NCI-H510A treated with DMSO at 0.1 percent for 48 hours (cell line): Measurements from ENCODE around the gene P3H3.
"Not testable (repeated sequence)": the region's sequence is repeated elsewhere in the genome, so short reads cannot be mapped to it uniquely, and the experiment has no call there.

Experiments
- DNase-seq: peaks from one replicate; lab custom pipeline; 2025; lab: John Stamatoyannopoulos, UW

Gene P3H3

DNA sequence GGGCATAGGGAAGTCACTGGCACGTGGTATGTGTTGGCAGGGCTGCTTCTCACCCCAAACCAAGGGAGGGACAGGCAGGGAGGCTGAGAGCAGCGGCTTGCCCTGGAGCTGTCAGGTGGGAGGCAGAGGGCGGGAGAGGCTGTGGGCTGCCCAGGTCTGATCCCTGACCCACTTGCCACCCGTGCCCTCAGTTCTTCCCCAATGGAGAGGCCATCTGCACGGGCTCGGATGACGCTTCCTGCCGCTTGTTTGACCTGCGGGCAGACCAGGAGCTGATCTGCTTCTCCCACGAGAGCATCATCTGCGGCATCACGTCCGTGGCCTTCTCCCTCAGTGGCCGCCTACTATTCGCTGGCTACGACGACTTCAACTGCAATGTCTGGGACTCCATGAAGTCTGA lies 17.2 kb downstream of the P3H3 start:
- DNase-seq, result no peak

DNA sequence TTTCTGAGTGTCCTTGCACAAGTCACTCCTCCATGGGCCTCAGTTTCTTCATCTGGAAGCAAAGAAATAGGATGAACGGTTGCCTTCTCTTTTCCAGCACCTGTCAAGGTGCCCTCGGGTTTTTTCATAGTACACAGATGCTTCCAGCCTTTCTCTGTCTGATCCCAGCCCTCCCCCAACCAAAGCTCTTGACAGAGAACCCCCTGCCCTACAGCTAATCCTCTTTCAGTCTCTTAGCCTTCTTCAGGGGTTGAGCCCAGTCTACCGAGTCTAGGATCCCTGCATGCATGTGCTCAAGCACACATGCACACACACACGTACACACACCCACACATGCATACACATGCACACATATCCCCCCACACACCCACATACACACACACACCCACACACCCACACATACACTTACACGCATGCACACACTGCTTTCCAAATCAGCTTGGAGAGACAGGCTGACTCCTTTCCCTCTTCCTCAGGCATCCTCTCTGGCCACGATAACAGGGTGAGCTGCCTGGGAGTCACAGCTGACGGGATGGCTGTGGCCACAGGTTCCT lies 18.2 kb downstream of the P3H3 start:
- no peak for DNase-seq

DNA sequence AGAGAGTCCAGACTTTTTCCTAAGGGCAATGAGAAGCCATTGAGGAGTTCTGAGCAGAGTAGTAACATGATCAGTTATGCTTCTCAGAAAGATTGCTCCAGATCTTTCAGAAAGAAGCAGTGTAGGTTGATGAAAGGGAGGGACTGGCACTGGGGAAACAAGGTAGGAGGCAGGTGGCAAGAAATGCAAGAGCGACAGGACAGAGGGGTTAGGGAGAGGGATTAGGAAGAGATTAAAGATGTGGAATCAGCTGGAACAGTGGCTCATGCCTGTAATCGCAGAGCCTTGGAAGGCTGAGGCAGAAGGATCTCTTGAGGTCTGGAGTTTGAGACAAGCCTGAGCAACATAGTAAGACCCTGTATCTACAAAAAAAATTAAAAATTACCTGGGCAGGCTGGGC lies 19.5 kb downstream of the P3H3 start:
- DNase-seq, result no peak

DNA sequence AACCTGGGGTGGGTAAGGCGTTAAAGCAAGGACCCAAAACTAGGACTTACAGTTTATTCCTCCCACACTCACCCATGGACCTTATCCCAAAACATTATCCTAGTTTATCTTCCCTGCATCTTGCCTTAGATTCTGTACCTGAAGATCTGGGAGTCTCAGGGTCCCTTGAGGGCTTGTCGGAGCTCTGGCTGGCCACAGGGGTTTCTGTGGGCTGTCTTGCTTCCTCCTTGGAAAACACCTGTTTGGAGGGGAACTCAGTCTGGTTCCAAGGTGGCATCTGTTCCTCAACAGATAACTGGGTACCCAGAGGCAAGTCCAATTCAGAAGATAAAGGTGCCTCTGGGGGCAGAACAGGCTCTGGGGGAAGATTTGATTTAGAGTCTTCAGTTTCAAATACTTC lies 21.2 kb downstream of the P3H3 start:
- DNase-seq, result no peak

DNA sequence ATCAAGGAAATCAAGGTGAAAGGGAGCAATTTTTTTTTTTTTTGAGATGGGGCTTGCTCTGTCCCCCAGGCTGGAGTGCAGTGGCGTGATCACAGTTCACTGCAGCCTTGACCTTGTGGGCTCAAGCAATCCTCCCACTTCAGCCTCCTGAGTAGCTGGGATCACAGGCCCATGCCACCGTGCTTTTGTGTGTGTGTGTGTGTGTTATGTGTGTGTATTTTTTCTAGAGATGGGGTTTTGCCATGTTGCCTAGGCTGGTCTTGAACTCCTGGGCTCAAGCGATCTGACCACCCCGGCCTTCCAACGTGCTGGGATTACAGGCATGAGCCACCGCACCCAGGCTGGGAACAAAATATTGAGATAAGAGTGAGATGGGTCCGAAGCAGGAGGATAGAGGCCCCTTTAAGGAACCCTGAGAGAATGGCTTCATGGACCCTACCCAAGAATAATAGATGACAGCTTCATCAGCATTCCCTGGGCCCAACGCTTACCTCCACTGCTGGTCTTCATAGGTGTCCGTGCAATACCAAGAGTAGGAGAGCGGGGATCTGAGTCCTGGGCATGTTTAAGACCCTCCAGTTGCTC lies 21.9 kb downstream of the P3H3 start:
- no peak for DNase-seq

DNA sequence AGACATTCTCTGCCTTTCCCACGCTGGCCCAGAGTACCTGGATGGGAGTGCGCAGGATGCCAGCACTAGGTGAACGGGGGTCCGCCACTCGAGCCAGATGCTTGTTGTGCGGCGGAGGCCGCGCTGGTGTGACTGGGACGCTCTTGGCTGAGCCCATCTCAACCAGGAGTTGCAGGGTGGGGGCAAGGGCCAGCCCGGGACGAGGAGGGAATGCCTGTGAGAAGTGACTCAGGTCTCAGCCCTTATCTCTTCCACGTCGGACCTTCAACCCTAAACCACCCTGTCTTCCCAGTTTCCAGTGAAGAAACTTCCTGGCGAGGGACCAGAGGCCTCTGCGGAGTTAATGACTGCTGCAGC lies 22.6 kb downstream of the P3H3 start:
- no peak for DNase-seq

DNA sequence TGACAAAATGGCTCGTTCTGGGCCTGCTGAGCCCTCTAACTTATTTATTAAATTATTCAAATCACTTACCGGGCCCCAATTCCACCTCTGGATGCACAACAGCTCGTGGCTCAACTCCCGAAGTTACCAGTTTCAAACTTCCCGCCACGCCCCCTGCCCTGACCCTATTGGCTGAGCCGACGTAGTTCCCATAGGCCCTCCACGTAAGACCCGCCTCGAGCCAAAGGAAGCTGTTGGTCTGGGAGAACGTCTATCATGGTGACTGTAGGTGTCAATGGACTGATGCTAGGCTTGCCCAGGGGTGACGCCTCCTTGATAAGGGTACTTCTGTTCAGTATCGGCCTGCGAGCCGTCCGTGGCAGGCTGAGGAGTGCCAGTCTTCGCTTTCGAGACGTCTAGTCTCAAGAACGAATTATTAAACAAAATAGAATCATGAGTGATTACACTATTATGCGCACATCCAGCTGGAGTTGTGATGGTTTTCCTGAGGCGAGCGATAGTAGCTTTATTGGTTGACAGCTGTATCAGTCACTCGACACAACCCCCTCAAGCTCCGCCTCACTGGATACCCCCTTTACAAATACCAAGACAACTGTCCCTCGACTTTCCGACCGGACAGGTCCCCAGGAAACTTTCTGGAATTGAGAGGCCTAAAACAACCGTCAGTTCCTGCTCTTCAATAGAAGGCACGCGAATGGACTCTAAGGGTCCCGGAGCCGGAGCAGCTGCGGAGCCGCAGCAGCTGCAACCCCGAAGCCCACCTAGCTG lies 23.1 kb downstream of the P3H3 start, which contains the start of gene CDCA3:
CDCA3 (minus strand) TSS at position 134 of the 768 bp plus-strand sequence. CDS start 334 bp downstream, outside the sequence.
- DNase-seq, result peak; percentile 94

DNA sequence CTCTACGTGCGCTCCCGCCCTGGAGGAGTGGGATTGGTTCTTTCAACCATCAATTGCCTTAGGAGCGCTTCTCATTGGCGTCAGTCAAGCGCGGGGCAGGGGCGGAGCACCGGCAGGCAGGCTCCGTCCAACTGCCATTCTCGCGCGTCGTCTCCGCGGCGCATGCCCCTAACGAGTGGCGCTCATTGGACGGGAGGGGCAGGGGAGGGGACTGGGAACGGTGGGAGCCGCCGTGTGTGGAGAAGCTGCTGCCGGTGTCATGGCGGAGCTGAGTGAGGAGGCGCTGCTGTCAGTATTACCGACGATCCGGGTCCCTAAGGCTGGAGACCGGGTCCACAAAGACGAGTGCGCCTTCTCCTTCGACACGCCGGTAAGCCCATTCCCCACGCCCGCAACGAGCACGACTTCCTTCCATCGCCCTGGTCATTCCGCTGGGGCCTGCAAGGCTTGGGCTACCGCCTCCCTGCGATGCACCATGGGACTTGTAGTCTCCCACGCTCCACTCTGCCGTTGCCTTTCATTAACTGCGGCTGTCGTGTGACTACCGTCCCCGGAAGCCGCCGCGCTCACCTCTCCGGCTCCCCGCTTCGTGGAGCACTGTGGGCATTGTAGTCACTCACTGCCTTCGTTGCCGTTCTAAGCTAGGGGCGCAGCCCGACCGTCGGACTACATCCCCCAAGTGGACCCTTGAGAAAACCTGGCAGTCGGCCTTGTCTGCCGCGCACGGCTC lies 23.9 kb downstream of the P3H3 start, which contains the start of gene USP5:
USP5 (plus strand) TSS at position 230 of the 730 bp plus-strand sequence; CDS start at position 260, 30 bp downstream.
- DNase-seq, result peak; percentile 90

DNA sequence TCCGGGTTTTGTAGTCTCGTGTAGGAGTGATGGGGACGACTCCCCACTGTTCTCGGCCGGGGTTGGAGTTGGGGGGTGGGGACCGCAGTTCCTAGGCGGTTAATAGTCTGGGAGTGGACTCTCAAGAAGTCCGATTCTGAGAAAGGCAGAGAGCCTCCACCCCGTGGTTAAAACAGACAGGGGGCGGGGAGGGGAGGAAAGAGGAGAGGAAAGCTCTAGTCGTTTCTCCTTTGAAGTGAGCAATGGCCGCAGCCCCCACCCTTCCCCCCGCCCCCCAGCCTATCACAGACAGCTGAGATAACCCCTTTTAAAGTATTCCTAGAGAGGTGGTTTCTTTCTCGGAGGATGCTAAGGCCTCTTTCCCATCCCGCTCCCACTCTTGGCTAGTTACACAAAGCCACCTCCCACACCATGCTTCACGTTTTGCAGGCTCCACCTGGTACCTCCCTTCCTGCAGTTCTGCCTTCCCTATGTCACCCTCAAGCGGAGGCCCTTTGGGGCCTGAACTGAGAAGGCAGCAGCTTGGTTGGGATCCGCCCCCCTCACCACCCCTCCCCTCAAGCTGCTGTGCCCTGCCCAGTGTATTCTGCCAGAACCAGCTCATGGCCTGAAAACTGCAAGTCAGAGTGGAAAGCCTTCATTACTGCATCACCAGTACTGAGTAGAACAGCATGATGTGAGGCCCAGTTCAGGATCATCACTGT lies 24.6 kb downstream of the P3H3 start:
- DNase-seq, result peak; percentile 14

DNA sequence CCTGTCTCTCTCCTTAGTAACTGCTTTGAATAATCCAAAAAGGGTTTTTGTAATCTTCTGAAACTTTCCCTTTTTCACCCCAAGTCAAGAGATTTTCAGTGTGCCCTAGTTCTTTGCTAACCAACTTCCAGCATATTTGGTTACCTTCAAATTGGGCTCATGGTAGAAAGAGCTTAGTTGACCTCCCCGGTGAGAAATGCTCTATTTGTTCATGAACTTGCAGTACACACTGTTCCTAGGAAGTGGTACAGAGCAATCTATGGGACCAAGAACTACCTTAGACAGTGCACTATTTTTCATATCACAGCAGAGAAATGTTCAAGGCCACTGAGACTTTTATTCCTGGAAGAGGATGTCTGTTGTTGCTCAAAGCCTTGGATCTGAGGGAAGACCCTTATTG lies 25.4 kb downstream of the P3H3 start:
- DNase-seq, result no peak

DNA sequence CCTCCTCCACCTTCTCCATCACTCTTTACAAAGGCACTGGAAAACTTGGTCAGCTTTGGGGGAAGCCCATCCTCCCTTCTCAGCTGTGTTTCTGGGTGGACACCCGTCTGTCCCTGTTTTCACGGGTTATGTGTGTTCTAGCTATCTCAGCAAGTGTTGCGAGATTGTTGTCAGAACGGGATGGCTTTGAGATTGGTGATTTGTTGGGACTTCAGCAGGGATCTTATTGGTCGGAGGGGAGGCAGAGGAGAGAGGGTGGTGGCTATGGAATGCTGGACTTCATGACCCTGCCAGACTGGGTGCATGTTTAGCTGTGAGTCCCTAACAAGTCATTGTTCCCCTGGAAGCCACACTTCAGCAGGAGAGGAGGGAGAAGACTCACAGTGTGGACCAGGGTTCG lies 25.8 kb downstream of the P3H3 start:
- no peak for DNase-seq

DNA sequence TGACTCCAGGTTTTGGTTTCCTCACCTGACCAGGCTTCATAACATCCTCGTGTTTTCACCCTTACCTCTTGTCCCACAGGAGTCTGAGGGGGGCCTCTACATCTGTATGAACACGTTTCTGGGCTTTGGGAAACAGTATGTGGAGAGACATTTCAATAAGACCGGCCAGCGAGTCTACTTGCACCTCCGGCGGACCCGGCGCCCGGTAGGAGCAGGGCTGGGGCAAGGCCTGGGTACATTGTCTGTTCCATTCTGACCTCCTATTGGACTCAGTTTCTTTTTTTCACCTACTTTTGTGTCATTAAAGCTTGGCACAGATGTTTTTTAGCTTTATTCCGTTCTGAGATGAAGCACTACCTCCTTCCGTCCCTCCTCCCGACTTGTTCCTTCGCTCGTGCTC lies 27.1 kb downstream of the P3H3 start:
- DNase-seq, result no peak

DNA sequence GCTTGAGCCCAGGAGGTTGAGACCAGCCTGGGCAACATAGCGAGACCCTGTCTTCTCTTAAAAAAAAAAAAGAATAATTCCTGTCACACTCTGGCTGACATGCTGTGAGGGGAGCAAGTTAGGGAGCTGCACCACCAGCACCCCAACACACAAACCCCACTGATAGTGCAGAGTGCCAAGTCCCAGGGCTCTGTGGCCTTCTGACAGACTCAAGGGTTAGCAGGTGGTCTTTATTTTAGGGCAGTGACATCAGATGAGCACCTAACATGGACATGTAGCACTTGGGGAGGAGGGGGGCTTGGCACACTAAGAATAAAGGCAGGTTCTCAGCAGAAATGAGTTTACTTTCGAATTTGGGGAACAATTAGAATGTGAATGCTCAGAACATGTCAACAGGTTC lies 30.6 kb downstream of the P3H3 start:
- no peak for DNase-seq

DNA sequence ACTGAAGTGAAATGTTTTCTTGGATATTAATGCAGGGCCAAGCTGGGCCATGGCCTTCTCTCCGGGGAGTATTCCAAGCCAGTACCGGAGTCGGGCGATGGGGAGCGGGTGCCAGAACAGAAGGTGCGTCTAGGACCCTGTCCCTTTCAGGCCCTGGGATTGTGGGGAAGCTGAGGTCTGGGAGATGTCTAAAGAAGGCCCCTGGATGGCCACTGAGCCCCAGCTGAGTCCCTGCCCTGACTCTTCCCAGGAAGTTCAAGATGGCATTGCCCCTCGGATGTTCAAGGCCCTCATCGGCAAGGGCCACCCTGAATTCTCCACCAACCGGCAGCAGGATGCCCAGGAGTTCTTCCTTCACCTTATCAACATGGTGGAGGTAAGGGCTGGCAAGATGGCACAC lies 31.9 kb downstream of the P3H3 start:
- no peak for DNase-seq

DNA sequence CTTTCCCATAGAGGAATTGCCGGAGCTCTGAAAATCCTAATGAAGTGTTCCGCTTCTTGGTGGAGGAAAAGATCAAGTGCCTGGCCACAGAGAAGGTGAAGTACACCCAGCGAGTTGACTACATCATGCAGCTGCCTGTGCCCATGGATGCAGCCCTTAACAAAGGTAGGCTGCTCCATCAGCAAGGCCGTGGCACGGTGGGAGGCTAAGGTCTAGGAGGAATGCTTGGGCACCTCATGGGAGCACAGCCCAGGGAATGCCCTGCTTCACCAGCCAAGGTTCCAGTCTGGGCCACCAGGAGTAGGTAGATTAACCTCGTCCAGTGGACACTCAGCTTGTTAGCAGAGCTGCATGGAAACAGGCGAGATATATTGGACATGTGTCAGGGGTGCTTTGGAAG lies 32.7 kb downstream of the P3H3 start:
- no peak for DNase-seq

DNA sequence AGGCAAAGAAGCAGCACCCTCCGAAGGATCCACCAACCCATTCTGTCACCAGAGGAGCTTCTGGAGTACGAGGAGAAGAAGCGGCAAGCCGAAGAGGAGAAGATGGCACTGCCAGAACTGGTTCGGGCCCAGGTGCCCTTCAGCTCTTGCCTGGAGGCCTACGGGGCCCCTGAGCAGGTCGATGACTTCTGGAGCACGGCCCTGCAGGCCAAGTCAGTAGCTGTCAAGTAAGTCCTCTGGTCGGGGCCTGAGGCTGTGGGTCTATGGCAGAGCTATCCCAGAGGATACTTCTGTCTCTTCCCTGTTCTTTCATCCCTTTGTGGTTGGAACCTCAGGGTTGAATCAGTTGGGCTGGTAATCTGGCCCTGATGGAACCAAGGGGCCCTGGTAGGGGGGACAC lies 33.2 kb downstream of the P3H3 start:
- no peak for DNase-seq

DNA sequence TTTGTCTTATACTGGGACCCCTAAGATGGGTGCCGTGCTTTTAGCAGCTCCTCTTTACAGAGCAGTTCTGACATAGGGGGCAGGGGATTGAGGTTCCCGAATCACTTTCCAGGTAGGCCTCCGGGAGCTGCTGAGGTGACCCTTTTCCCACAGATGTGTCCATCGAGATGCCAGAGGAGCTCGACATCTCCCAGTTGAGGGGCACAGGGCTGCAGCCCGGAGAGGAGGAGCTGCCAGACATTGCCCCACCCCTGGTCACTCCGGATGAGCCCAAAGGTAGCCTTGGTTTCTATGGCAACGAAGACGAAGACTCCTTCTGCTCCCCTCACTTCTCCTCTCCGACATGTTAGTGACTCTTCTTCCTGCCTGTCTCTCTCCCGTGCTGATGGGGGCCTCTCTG lies 34.8 kb downstream of the P3H3 start:
- DNase-seq, result no peak

DNA sequence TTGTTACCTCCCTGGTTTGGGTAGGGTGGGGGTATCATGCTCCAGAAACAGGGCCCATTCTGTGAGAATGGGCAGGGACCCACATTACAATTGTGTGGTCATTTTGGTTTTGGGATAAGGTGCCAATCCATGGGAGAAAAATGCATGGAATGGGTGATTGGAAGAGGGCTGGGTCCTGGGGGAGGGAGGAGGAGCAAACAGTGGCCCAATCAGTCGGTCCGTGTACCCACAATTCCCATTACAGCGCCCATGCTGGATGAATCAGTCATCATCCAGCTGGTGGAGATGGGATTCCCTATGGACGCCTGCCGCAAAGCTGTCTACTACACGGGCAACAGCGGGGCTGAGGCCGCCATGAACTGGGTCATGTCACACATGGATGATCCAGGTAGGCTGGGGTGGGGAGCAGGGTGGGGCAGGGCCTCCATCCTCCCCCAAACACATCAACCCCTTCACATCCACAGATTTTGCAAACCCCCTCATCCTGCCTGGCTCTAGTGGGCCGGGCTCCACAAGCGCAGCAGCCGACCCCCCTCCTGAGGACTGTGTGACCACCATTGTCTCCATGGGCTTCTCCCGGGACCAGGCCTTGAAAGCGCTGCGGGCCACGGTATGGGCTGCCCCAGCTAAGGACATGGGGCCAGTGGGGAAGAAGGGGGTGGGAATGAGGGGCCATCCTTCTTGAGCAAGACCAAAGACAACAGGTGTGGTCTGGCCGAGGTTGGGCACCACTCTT lies 35.5 kb downstream of the P3H3 start:
- no peak for DNase-seq

DNA sequence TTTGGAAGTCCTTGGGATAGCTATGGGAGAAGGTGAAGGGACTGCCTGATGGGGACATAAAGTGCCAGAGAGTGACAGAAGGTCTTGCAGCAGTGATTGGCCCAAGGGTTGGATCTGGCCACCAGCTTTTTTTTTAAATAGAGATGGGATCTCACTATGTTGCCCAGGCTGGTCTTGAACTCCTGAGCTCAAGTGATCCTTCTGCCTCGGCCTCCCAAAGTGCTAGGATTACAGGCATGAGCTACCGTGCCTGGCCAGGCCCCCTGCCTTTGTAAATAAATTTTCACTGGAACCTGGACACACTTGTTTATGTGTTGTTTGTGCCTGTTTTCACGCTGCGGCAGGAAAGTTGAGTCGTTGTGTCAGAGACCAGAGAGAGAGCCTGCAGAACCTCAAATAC lies 37.1 kb downstream of the P3H3 start:
- DNase-seq, result not testable (repeated sequence)

DNA sequence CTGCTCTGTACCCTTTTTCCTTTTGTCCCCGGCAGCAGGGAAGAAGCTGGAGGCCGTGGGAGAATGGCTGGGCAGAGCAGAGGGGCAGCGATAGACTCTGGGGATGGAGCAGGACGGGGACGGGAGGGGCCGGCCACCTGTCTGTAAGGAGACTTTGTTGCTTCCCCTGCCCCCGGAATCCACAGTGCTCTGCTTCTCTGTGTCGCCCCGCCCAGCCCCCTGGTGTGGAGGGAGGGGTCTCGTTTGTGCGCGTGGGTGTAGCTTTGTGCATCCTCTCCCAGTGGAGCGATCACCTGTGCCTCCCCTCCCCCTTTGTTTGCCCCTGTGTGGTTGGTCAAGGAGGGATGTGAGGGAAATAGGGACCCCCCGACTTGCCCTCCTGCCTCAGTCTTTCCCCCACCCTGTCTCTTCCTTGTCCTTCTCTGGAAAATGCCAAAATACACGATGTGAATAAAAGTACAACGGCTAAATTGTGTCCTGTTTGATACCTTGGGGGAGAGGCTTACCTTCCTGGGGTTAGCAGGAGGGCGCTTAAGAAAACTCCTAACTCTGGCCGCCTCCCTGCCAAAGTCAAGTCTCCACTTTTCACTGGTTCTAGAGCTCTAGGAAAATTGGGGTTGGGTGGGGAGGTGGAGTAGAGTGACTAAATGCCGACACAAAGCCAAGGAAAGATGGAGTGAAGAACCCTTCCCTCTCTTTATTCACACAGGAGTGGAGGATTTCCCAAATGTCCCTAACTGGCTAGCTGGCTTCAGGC lies 38.1 kb downstream of the P3H3 start:
- no peak for DNase-seq

DNA sequence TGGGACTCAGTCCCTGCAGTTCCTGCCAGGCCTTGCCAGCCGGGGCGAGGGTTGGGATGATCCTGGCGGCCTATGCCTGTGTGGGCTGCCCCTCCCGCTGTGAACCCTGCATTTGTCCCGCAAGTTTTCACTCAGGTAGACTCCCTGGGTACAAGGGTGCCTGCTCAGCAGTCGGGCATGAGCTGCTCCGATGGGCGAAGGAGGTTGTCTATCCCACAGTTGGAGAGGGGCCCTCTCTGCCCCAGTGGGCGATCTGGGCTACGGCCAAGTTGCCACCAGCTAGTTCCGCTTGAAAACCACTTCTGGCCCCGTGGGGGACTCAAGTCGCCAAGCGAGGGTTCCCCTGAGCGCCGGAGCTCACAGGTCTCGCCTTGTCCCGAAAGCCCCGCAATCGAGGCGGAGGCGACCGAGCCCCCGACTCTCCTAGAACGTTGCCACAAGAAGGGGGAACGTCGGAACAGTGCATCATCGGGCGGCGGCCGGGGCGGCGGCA lies 38.8 kb downstream of the P3H3 start:
- no peak for DNase-seq
